ENCODE measurements around the gene BCCIP. TPM values are rescaled to one million over a fixed set of nuclear protein-coding genes. Genes with fewer than 3 reads are reported as not detected.

Gene BCCIP
- total RNA-seq, 1 donor from 2014 or later: 43.4 TPM

- DNase-seq: no peak
- ATAC-seq: no peak
- intact Hi-C loops (cut with micrococcal nuclease): no loop called here
These were observed 48.0 kb downstream of the BCCIP start for GRCh38 chr10:125871338-125871737.

GRCh38 chr10:125878957-125879835, 55.9 kb downstream of the BCCIP start:
- ATAC-seq (no peak), DNase-seq (no peak)
- intact Hi-C loops (cut with micrococcal nuclease): no loop called here

- no peak for DNase-seq
- intact Hi-C loops (cut with micrococcal nuclease): no loop called here
- peak; percentile 43 for ATAC-seq
These were observed 57.4 kb downstream of the BCCIP start for GRCh38 chr10:125880719-125881118.

- ATAC-seq (peak; percentile 74), DNase-seq (no peak)
- intact Hi-C loops (cut with micrococcal nuclease): no loop called here
These were observed 57.8 kb downstream of the BCCIP start, which contains the start of gene DHX32 for GRCh38 chr10:125881192-125881591. DHX32 (minus strand) TSS chr10:125881292; CDS start chr10:125880824, 468 bp downstream.

- intact Hi-C loops (cut with micrococcal nuclease): no loop called here
- DNase-seq (no peak), ATAC-seq (no peak)
These were observed 59.2 kb downstream of the BCCIP start for GRCh38 chr10:125882596-125882995.

DNA sequence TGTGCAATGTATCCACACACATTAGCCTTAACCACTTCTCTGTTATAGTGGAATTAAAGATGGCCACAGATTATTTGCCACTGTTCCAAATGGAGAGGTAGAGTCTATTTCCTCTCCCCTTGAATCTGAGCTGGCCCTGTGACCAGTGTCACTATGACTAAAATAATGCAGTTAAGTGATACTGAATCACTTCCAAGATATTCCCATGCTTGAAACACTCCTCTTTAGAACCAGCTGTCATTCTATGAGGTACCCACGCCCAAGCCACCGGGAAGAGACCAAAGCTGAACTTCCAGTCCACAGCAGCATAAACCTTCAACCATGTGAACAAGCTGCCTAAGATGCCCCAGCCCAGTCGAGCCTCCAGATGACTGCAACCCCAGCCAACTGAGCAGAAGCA, 59.9 kb downstream of the BCCIP start:
- DNase-seq: no peak
- intact Hi-C loops (cut with micrococcal nuclease): no loop called here
- ATAC-seq: peak; percentile 67

Small RNA genes lying within 50 kb of the gene (microRNA-seq; reads per million reads assigned to microRNA genes)
- gene MIR4484 (ENCODE audit: borderline number of aligned reads): not detected

Other genes starting within 250 kb of the BCCIP start
- gene TEX36, start 140.4 kb upstream of the BCCIP start, total RNA-seq: not detected
- gene EDRF1, start 103.8 kb upstream of the BCCIP start, total RNA-seq: 9.9 TPM
- gene MMP21, start 47.7 kb upstream of the BCCIP start, total RNA-seq: not detected
- 75.2 TPM for gene UROS, start 288 bp upstream of the BCCIP start, total RNA-seq
- 48.1 TPM for gene DHX32, start 57.7 kb downstream of the BCCIP start, total RNA-seq
- 0.35 TPM for gene FANK1, start 73.0 kb downstream of the BCCIP start, total RNA-seq

All from left ventricle myocardium superior (tissue), 1 donor.